HUDEP-2 (cell line): ENCODE data around the gene WNT9B.
"Not testable (repeated sequence)": the region's sequence is repeated elsewhere in the genome, so short reads cannot be mapped to it uniquely, and the experiment has no call there.

ENCODE experiments used
- DNase-seq, 76 experiments: peaks; one replicate each; lab custom pipeline; 2025; ENCODE audit not compliant: unreplicated experiment in 76 of 76; lab: John Stamatoyannopoulos, UW

The WNT9B gene

GRCh38 chr17:46821482-46822387, 29.6 kb upstream of the WNT9B start:
- DNase-seq: no peak

GRCh38 chr17:46822388-46822921, 28.9 kb upstream of the WNT9B start:
- DNase-seq: peak in 15 of 76 experiments; percentile 3 to 42 (median 22)

DNA sequence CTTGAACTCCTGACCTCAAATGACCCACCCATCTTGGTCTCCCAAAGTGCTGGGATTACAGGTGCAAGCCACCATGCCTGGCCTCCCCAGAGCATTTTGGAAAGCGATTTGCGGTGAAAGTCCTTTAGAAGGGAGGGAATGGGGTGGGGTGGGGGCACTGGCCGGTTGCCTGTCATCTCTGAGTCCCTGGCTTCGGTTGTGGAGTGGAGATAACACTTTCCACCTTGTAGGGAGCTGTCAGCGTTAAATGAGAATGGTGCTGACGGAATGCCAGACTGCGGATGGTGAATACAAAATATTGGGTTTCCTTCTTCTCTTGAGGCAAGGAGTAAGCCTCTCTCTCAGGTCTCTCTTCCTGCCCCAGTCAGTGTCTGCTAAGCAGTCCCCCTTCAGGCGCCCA, 27.7 kb upstream of the WNT9B start:
- DNase-seq: no peak

DNA sequence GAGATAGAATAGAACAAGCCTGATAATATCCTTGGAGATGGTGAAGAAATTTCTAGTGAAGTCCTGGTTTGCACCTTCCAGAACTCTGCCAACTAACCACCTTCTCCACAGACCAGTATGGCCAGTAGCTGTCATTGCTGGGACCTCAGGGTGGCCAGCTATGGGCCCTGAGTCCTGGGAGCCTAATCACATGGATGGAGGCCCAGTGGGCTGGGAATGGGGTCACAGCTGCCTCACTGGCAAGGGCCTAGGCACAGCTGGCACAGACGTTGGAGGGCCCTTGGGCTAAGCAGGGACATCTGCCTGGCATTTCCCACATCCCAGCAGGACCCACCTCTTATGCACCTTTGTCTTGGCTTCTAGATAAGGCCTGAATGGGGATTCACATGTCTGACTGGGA, 25.3 kb upstream of the WNT9B start:
- DNase-seq: no peak

- no peak for DNase-seq
Measured at GRCh38 chr17:46827274-46827673, 24.1 kb upstream of the WNT9B start.

DNA sequence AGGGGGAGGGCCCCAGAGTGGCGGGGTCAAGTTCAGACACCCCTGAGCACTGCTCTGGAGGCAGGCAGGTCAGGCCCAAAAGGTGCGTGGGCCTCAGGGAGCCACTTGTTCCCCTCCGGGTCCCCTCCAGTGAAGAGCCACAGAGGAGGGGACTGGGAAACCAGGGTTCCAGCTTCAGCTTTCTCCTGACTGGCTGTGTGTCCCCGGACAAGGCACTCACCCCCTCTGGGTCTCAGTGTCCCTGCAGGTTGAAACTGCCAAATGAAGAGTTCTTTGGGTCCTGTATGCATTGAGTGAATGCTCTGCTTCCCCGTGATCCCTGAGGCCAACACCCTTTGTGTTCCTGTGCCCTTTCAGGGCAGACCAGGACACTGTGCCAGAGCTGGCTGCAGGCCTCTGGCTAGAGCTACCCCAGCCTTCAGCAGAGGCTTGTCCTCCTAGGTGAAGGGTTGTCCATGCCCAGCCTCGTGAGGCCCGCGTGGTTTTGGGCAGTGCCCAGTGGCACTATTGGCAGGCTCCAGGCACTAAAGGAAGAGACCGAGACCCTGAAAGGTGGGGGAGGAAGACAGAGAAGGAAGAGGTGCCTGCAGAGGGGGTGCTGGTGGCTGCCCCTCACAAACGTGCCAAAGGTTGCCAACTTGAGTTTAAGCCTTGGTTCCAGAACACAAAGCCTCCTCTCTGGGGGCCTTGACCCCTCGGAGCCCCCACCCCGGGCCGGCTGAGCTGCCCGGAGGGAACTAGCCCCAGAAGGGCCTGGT, 19.6 kb upstream of the WNT9B start:
- DNase-seq: no peak

DNA sequence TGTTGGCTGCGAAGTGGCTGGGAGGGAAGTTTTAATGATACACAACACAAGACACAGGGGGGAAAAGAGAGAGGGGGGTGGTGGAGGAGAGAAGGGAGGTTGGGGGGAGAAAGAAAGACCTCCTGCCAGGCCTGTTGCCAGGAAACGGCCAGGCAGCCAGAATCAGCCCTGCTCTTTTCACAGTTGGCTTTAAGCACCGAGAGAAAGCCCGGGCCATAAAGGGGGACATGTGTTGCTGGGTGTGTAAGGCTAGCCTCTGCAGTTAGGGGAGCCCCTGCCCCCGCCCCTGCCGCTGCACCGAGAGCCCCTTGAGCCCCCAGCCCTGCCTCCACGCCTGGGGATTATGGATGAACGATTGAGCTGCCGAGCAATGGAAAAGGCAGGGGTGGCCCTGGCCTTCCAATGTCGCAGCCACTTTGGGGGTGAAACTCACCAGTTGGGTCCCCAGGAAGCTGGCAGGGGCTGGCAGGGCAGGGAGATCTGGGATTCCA, 19.0 kb upstream of the WNT9B start:
- no peak for DNase-seq

GRCh38 chr17:46832945-46833839, 18.2 kb upstream of the WNT9B start:
- no peak for DNase-seq

- DNase-seq: no peak
Measured at GRCh38 chr17:46833840-46834208, 17.6 kb upstream of the WNT9B start.

DNA sequence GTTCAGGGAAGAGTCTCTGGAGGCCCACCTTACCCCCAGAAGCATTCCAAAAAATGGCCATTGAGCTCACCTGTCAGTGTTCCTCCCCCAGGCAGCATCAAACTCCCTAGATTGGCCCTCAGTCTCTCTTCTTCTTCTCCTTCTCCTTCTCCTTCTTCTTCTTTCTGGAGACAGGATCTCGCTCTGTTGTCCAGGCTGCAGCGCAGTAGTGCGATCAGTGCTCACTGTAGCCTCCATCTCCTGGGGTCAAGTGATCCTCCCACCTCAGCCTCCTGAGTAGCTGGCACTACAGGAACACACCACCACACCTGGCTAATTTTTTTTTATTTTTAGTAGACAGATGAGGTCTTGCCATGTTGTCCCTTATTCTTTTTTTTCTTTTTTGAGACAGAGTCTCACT, 16.5 kb upstream of the WNT9B start:
- no peak for DNase-seq

DNA sequence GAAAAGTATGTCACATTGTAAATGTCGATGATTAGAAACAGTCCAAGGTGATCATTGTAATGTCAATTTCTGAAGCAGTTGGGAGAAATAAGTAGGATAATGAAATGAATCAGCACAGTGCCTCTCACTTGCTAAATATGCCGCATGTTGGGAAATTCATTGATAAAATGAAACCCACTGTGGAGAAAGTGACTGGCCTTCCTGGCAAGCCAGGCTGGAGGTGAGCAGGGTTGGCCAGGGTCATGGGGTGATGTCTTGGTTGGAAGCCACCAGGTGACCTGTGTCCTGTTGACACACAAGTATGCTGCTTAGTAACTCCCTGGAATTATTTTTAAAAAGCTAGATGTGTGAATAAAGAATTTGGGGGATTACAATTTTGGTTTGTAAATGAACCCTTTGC, 14.9 kb upstream of the WNT9B start:
- DNase-seq: no peak

DNA sequence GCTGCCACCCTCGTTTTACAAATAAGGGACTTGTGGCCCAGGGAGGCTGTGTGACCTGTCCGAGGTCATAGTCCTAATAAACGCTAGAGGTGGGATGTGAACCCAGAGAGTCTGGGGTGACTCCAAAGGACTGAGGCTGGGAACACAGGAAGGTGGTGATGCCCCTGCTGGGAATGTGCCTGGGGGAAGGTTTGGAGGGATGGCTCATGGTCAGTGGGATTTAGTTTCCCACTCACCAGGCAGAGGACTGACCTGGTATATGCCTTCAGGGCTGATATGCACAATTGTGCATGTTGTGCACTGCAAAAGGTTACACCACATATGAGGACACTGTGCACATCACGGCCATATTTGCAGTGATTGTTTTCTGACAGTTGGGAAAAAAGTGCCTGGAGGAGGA, 13.9 kb upstream of the WNT9B start:
- DNase-seq: no peak

DNA sequence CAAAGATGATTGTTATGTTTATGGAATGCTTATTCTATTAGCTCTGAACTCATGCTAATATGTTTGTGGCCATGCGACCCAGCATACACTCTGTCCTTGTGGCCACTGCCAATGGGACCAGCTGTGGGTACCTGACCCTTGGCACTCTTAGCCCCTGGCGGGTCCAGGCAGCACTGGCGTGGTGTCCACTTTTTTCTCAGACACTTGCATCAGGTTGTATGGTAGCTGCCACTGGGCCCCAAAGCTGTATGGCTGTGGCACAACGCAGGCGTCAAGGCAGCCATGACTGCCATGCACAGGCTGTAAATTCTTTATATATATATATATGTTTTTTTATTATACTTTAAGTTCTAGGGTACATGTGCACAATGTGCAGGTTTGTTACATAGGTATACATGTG, 12.2 kb upstream of the WNT9B start:
- no peak for DNase-seq

DNA sequence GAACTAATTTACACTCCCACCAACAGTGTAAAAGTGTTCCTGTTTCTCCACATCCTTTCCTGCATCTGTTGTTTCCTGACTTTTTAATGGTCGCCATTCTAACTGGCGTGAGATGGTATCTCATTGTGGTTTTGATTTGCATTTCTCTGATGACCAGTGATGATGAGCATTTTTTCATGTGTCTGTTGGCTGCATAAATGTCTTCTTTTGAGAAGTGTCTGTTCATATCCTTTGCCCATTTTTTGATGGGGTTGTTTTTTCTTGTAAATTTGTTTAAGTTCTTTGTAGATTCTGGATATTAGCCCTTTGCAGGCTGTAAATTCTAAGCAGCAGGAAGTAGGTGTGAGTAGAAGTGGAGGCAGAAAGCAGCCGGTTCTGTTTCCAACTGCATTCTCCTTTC, 10.8 kb upstream of the WNT9B start:
- DNase-seq: not testable (repeated sequence)

GRCh38 chr17:46841561-46842379, 9.6 kb upstream of the WNT9B start:
- DNase-seq: peak in 4 of 76 experiments; percentile 10 to 21 (median 14)

GRCh38 chr17:46842835-46843234, 8.5 kb upstream of the WNT9B start:
- DNase-seq: peak in 2 of 76 experiments; percentile 6 to 11

GRCh38 chr17:46847204-46848191, 3.9 kb upstream of the WNT9B start:
- DNase-seq: no peak

- no peak for DNase-seq
Measured at GRCh38 chr17:46848534-46848933, 2.8 kb upstream of the WNT9B start.

DNA sequence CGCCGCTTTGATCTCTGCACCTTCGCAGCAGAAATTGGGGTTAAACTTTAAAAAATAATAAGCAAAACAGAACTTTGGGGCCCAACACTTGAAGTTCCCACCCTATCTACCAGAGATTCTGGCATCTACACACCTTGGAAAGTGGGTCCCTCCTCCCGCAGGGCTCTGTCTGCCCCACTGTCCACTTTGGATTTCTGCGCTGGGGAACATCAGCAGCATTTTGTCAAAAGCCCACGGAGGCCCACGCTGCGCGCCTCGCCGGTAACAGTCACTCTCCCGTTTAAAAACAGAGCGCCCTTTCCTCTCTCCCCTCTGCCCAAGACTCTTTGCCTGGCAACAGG, 725 bp upstream of the WNT9B start:
- DNase-seq: no peak
